Caco-2 (cell line): ENCODE measurements around the gene POMGNT2. TPM values are rescaled to one million over a fixed set of nuclear protein-coding genes. Genes with fewer than 3 reads are reported as not detected.

Source experiments
- BruUV-seq: library from RNA; stranded (reverse); fragments of 400-500 nt; replicated peaks from 2 replicates; lab custom pipeline; 2021; lab: Mats Ljungman, UMichigan
- CTCF ChIA-PET: fragments of 300-600 bp; sonication (Branson Sonifier 250); formaldehyde crosslinking; loops from one replicate; lab custom pipeline; 2022; ENCODE audit warnings: antibody characterized with exemption; lab: Charles Lee
- POLR2A ChIA-PET: fragments of 300-600 bp; sonication (Branson Sonifier 250); formaldehyde crosslinking; loops from one replicate; lab custom pipeline; 2022; ENCODE audit warnings: antibody characterized with exemption; lab: Charles Lee
- DNase-seq, 2 experiments: peaks; one replicate each; pipeline versions ENCODE4 v3.0.0 to v3.0.0-alpha.2; 2020 to 2022
- H3K27me3 ChIP-seq: replicated peaks from 2 replicates; pipeline ENCODE4 v1.6.0; 2011; ENCODE audit warnings: low read length; ENCODE audit not compliant: control insufficient read depth, insufficient read depth
- H3K36me3 ChIP-seq: 2 replicates; pipeline ENCODE4 v1.5.1; 2011; ENCODE audit warnings: low read length; ENCODE audit not compliant: control insufficient read depth, insufficient read depth
- H3K4me1 ChIP-seq: fragments of 250-450 bp; sonication (Bioruptor Pico); 2 replicates; pipeline ENCODE4 v1.5.1; 2020; ENCODE audit warnings: mild to moderate bottlenecking
- H3K4me3 ChIP-seq: 2 replicates; pipeline ENCODE4 v1.5.1; 2011; ENCODE audit warnings: low read depth, mild to moderate bottlenecking, control low read depth, low read length
- H3K9me3 ChIP-seq: fragments of 250-450 bp; sonication (Bioruptor Pico); 2 replicates; pipeline ENCODE4 v1.5.1; 2020; ENCODE audit warnings: mild to moderate bottlenecking, moderate library complexity
- H3K27ac Mint-ChIP-seq: one replicate; pipeline ENCODE4 v1.8.0; 2022; ENCODE audit warnings: mixed read lengths; ENCODE audit not compliant: unreplicated experiment
- H3K27me3 Mint-ChIP-seq: one replicate; pipeline ENCODE4 v1.8.0; 2022; ENCODE audit warnings: mixed read lengths; ENCODE audit not compliant: insufficient read depth, unreplicated experiment
- H3K36me3 Mint-ChIP-seq: one replicate; pipeline ENCODE4 v1.8.0; 2022; ENCODE audit warnings: mild to moderate bottlenecking, mixed read lengths; ENCODE audit not compliant: insufficient read depth, unreplicated experiment
- H3K4me1 Mint-ChIP-seq: one replicate; pipeline ENCODE4 v1.8.0; 2022; ENCODE audit warnings: low read depth, mixed read lengths; ENCODE audit not compliant: unreplicated experiment
- H3K4me3 Mint-ChIP-seq: one replicate; pipeline ENCODE4 v1.8.0; 2022; ENCODE audit warnings: mild to moderate bottlenecking, moderate library complexity, mixed read lengths; ENCODE audit not compliant: unreplicated experiment
- H3K9me3 Mint-ChIP-seq: one replicate; pipeline ENCODE4 v1.8.0; 2022; ENCODE audit warnings: mixed read lengths; ENCODE audit not compliant: unreplicated experiment
- CTCF ChIP-seq, 2 experiments: fragments of 200-600 bp in 1 of 2; IDR thresholded peaks; 1 replicate in 1 of 2; 2 replicates in 1 of 2; pipeline versions ENCODE4 v1.5.1 to v1.8.0; 2011 to 2022; ENCODE audit warnings: antibody characterized with exemption in 1 of 2, control low read depth in 1 of 2, inconsistent platforms in 1 of 2, low read depth in 1 of 2, low read length in 1 of 2, mild to moderate bottlenecking in 1 of 2, moderate library complexity in 1 of 2; ENCODE audit not compliant: insufficient read depth in 1 of 2, severe bottlenecking in 1 of 2, unreplicated experiment in 1 of 2
- intact Hi-C: fragments of 100-400 bp; cut with micrococcal nuclease; formaldehyde crosslinking; loops from one replicate; pipeline ENCODE4 v1.10.0; 2022; ENCODE audit not compliant: unreplicated experiment
- total RNA-seq: library from RNA; stranded (reverse); gene quantifications from 2 replicates; pipeline ENCODE4 v1.2.3, GENCODE V29; 2022

Gene POMGNT2
- total RNA-seq, 1 experiment from 2014 or later = 10.1 TPM

- Mint-ChIP-seq H3K9me3 (no peaks in the 10 kb centered on the region), H3K27me3 (no peaks in the 10 kb centered on the region), H3K27ac (no peak overlapping the region), H3K4me3 (no peak overlapping the region), H3K4me1 (peaks cover 6% of the 10 kb centered on the region), H3K36me3 (peaks cover 5% of the 10 kb centered on the region)
- 0 out of 2 replicates have a peak, but pooled peaks cover 4% of the 10 kb centered on the region for H3K4me1 ChIP-seq
- CTCF ChIA-PET = interaction anchor here (2.0 kb wide), 1 partner anchor 125 kb away, joined by 7 read pairs; no protein-coding TSS in a partner anchor
- BruUV-seq = no TSS peak
- intact Hi-C loops = loop anchor here (5.0 kb wide), 1 partner anchor 124 kb away; no protein-coding TSS in a partner anchor
- H3K36me3 ChIP-seq = no peaks in the 10 kb centered on the region
- H3K9me3 ChIP-seq = no peaks in the 10 kb centered on the region
- no peaks in the 10 kb centered on the region for H3K27me3 ChIP-seq
- H3K4me3 ChIP-seq = no peak overlapping the region
- no peak for DNase-seq
- POLR2A ChIA-PET = no interaction called here
- no peak for TF ChIP-seq CTCF (IDR thresholded peaks at IDR 0.05; ENCODE audit: insufficient read depth in 1 of 2, low read depth in 1 of 2, low read length in 1 of 2, severe bottlenecking in 1 of 2, unreplicated experiment in 1 of 2)
Observed at GRCh38 chr3:43086460-43087165, 19.3 kb downstream of the POMGNT2 start.

- Mint-ChIP-seq H3K4me1 (peaks cover 6% of the 10 kb centered on the region), H3K27me3 (no peaks in the 10 kb centered on the region), H3K27ac (no peak overlapping the region), H3K4me3 (no peak overlapping the region), H3K36me3 (peaks cover 10% of the 10 kb centered on the region), H3K9me3 (no peaks in the 10 kb centered on the region)
- ChIA-PET POLR2A (no interaction called here), CTCF (no interaction called here)
- no peak for DNase-seq
- BruUV-seq = no TSS peak
- no peak for TF ChIP-seq CTCF (IDR thresholded peaks at IDR 0.05; ENCODE audit: insufficient read depth in 1 of 2, low read depth in 1 of 2, low read length in 1 of 2, severe bottlenecking in 1 of 2, unreplicated experiment in 1 of 2)
- H3K4me3 ChIP-seq = no peak overlapping the region
- no peaks in the 10 kb centered on the region for H3K27me3 ChIP-seq
- no peaks in the 10 kb centered on the region for H3K36me3 ChIP-seq
- H3K9me3 ChIP-seq = no peaks in the 10 kb centered on the region
- intact Hi-C loops = no loop called here
- H3K4me1 ChIP-seq = 0 out of 2 replicates have a peak, but pooled peaks cover 4% of the 10 kb centered on the region
Observed at GRCh38 chr3:43082457-43082856, 23.4 kb downstream of the POMGNT2 start.

GRCh38 chr3:43081796-43082195 is 24.1 kb downstream of the POMGNT2 start:
- H3K9me3 ChIP-seq = no peaks in the 10 kb centered on the region
- H3K9me3 Mint-ChIP-seq = no peaks in the 10 kb centered on the region
- CTCF ChIA-PET = no interaction called here
- no peak overlapping the region for H3K4me3 ChIP-seq
- DNase-seq = no peak
- POLR2A ChIA-PET = no interaction called here
- H3K27me3 ChIP-seq = no peaks in the 10 kb centered on the region
- TF ChIP-seq CTCF (IDR thresholded peaks at IDR 0.05; ENCODE audit: insufficient read depth in 1 of 2, low read depth in 1 of 2, low read length in 1 of 2, severe bottlenecking in 1 of 2, unreplicated experiment in 1 of 2) = no peak
- H3K27me3 Mint-ChIP-seq = no peaks in the 10 kb centered on the region
- intact Hi-C loops = no loop called here
- peaks cover 3% of the 10 kb centered on the region for H3K4me1 Mint-ChIP-seq
- no peak overlapping the region for H3K27ac Mint-ChIP-seq
- H3K36me3 Mint-ChIP-seq = peaks cover 10% of the 10 kb centered on the region
- no peaks in the 10 kb centered on the region for H3K36me3 ChIP-seq
- no TSS peak for BruUV-seq
- no peak overlapping the region for H3K4me3 Mint-ChIP-seq
- 0 out of 2 replicates have a peak, but pooled peaks cover under 1% of the 10 kb centered on the region for H3K4me1 ChIP-seq
